ENCODE results near the gene ESPNL. TPM values are rescaled to one million over a fixed set of nuclear protein-coding genes. Genes with fewer than 3 reads are reported as not detected.
A peak's percentile ranks its signal among the peaks of the same experiment; 100 is the strongest.

The ESPNL gene, protein sequence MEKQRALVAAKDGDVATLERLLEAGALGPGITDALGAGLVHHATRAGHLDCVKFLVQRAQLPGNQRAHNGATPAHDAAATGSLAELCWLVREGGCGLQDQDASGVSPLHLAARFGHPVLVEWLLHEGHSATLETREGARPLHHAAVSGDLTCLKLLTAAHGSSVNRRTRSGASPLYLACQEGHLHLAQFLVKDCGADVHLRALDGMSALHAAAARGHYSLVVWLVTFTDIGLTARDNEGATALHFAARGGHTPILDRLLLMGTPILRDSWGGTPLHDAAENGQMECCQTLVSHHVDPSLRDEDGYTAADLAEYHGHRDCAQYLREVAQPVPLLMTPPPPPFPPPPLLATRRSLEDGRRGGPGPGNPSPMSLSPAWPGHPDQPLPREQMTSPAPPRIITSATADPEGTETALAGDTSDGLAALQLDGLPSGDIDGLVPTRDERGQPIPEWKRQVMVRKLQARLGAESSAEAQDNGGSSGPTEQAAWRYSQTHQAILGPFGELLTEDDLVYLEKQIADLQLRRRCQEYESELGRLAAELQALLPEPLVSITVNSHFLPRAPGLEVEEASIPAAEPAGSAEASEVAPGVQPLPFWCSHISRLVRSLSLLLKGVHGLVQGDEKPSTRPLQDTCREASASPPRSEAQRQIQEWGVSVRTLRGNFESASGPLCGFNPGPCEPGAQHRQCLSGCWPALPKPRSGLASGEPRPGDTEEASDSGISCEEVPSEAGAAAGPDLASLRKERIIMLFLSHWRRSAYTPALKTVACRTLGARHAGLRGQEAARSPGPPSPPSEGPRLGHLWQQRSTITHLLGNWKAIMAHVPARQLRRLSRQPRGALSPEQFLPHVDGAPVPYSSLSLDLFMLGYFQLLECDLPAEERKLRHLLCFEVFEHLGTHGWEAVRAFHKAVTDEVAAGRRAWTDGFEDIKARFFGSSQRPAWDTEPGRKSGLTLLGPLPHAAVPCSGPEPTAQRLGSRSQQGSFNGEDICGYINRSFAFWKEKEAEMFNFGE
- under 1 TPM; 0.15 to 0.86 TPM for total RNA-seq
- 0.32 TPM for polyA plus RNA-seq (2013, experiment 1 of 2)
- 0.25 TPM for polyA plus RNA-seq (2013, experiment 2 of 2)
- long read RNA-seq, experiment 1, partial matches to known transcripts, result 0 of 2 reads
- long read RNA-seq, experiment 1, other reads (novel, unspliced or antisense), result 2 of 2 reads
- long read RNA-seq, experiment 2, partial matches to known transcripts, result 1 of 2 reads
- long read RNA-seq, experiment 2, other reads (novel, unspliced or antisense), result 0 of 2 reads
- long read RNA-seq, experiment 3, partial matches to known transcripts, result 1 of 1 reads
- long read RNA-seq, experiment 3, other reads (novel, unspliced or antisense), result 0 of 1 reads
- long read RNA-seq, experiment 4, result 0 reads

DNA sequence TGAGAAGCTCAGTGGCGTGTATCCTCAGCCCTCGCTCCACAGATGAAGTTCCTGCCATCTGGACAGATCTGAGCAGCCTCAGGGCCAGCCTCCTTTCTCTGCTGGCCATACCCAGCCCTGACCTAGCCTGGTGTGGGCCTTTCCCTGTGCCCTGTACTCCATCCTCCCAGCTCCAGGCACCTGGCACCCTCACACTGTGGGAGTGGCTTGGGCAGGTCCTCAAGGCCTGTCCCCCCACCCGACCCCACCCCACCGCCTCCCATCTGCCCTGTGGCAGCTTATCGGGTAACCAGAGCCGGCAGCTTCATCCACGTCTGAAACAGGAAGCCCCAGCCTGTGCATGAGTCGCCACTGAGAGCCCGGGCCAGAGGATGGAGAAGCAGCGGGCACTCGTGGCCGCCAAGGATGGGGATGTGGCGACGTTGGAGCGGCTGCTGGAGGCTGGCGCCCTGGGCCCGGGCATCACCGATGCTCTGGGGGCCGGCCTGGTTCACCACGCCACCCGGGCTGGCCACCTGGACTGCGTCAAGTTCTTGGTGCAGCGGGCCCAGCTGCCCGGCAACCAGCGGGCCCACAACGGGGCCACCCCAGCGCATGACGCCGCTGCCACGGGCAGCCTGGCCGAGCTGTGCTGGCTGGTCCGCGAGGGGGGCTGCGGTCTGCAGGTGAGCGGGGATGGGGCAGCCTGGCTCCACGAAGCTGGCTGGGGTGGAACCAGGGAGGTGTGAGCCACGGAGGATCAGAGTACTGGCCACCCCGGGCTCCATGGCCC lies at the start of gene ESPNL:
Gene ESPNL, plus strand, starts transcription at position 292 of the 772 bp plus-strand sequence. Its CDS starts 80 bp downstream, at position 372.
- no peaks in the 10 kb centered on the region for H3K9me3 ChIP-seq (ENCODE audit: control insufficient read depth, low read length)
- no peaks in the 10 kb centered on the region for H3K36me3 ChIP-seq (ENCODE audit: control insufficient read depth, insufficient read depth, low read length)
- Mint-ChIP-seq H3K9me3 (no peaks in the 10 kb centered on the region), H3K4me1 (peaks cover 4% of the 10 kb centered on the region), H3K27ac (no peak within 1 kb of the TSS), H3K4me3 (no peak within 1 kb of the TSS), H3K27me3 (ENCODE audit: insufficient read depth) (no peaks in the 10 kb centered on the region), H3K36me3 (ENCODE audit: low read depth) (no peaks in the 10 kb centered on the region)
- peak within 1 kb of the TSS; percentile 29 for H3K27ac ChIP-seq (ENCODE audit: low read depth, low read length)
- peak; percentile 54 for DNase-seq
- H3K4me1 ChIP-seq (ENCODE audit: control insufficient read depth, insufficient read depth, low read length), result no peaks in the 10 kb centered on the region
- WGBS, 2 experiments (ENCODE audit: insufficient coverage in 1 of 2, insufficient read length in 1 of 2), result 90 to 94% methylated on average over 16 to 37 of the region's 38 CpGs
- no peaks in the 10 kb centered on the region for H3K27me3 ChIP-seq (ENCODE audit: control insufficient read depth, insufficient read depth, low read length, poor library complexity, severe bottlenecking)
- no peak within 1 kb of the TSS for H3K4me3 ChIP-seq (ENCODE audit: low read length)
- no peak for TF ChIP-seq CTCF (conservative IDR thresholded peaks at IDR 0.05)
- H3K9ac ChIP-seq (ENCODE audit: extremely low read depth, low read length, poor library complexity, severe bottlenecking), result no peak within 1 kb of the TSS

DNA sequence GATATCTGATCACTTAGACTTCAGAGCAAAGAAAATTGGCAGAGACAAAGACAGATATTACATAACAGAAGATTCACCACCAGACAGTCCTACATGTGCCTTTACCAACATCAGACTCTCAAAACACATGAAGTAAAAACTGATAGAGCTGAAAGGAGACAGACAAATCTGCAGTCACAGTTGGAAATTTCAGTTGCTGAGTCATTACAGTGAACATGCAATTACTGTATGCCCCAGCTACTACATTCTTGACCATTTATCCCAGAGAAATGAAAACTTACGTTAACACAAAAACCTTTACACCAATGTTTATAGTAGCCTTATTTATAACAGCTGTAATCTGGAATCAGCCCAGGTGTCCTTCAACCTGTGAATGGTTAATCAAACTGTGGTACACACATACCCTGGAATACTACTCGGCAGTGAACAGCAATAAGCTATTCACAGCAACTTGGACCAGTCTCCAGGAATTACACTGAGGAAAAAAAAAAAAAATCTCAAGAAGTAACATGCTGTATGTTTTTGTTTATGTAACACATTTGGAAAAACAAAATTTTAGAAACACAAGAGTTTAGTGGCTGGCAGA lies 46.9 kb upstream of the ESPNL start:
- no peaks in the 10 kb centered on the region for H3K4me1 Mint-ChIP-seq
- 94 to 100% methylated on average over 2 of the region's 2 CpGs for WGBS, 2 experiments (ENCODE audit: insufficient coverage in 1 of 2, insufficient read length in 1 of 2)

More for the DNA sequence above, 46.9 kb upstream of the ESPNL start:
- Histone ChIP-seq H3K9ac (ENCODE audit: extremely low read depth, low read length, poor library complexity, severe bottlenecking) (no peak overlapping the region), H3K27me3 (ENCODE audit: control insufficient read depth, insufficient read depth, low read length, poor library complexity, severe bottlenecking) (no peaks in the 10 kb centered on the region), H3K27ac (ENCODE audit: low read depth, low read length) (no peak overlapping the region), H3K9me3 (ENCODE audit: control insufficient read depth, low read length) (peaks cover 4% of the 10 kb centered on the region), H3K4me1 (ENCODE audit: control insufficient read depth, insufficient read depth, low read length) (no peaks in the 10 kb centered on the region), H3K36me3 (ENCODE audit: control insufficient read depth, insufficient read depth, low read length) (no peaks in the 10 kb centered on the region), H3K4me3 (ENCODE audit: low read length) (no peak overlapping the region)
- no peaks in the 10 kb centered on the region for H3K36me3 Mint-ChIP-seq (ENCODE audit: low read depth)
- H3K27ac Mint-ChIP-seq, result no peak overlapping the region
- H3K4me3 Mint-ChIP-seq, result no peak overlapping the region
- no peak for DNase-seq
- H3K27me3 Mint-ChIP-seq (ENCODE audit: insufficient read depth), result peaks cover 9% of the 10 kb centered on the region
- no peak for TF ChIP-seq CTCF (conservative IDR thresholded peaks at IDR 0.05)
- H3K9me3 Mint-ChIP-seq, result peaks cover 7% of the 10 kb centered on the region

Measured in endodermal cell (in vitro differentiated cells).